Muscle of back (tissue), 11 donors: ENCODE data around the gene HEXD. TPM values are rescaled to one million over a fixed set of nuclear protein-coding genes. Genes with fewer than 3 reads are reported as not detected.
A peak's percentile ranks its signal among the peaks of the same experiment; 100 is the strongest.
"Not testable (repeated sequence)": the region's sequence is repeated elsewhere in the genome, so short reads cannot be mapped to it uniquely, and the experiment has no call there.

Experiments
- DNase-seq, 3 donors: peaks; one replicate each; pipeline versions ENCODE4 v3.0.0 to v3.0.0-alpha.2; 2013
- polyA plus RNA-seq, 10 donors: library from polyadenylated mRNA; unstranded; fragments of 120-200 nt; gene quantifications; one replicate each; pipeline ENCODE4 v1.2.1, GENCODE V29; 2013; ENCODE audit not compliant: insufficient read length in 10 of 10

Gene HEXD
- polyA plus RNA-seq, 10 donors = 17.0 to 29.4 (median 18.4) TPM

- DNase-seq = no peak
Measured at GRCh38 chr17:82457929-82458178, 39.7 kb downstream of the HEXD start.

- DNase-seq = peak; percentile 98 to 99 (median 99)
Measured at GRCh38 chr17:82458179-82458884, 40.2 kb downstream of the HEXD start, which contains the start of gene NARF. Gene NARF (plus strand): TSS chr17:82458741. CDS start chr17:82458804, 63 bp downstream.

DNA sequence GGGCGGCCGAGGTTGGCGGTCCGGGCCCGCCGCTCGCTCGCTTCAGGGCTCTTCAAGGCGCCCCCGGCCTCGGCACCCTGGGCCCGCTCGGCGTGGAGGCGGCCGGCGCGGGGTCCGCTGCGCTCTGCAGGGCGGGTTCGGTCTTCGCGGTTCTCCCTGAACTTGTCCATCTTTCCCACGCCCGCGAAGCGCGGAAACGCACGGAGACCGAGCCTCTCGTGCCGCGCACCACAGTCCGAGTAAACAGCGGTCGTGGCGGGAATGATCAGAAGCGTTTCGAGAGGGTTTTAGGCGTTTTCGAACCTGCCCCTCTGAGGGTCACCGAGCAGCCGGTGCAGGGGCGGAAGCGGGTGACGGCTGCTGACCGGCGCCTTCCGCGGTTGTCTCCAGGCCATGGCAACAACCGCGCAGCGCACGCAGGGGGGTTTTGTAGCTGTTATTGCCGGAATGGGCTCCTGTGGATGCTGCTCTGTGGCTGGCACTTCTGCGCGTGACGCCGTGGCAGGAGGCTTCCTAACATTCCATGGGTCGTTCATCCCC lies 40.8 kb downstream of the HEXD start:
- DNase-seq = no peak

DNA sequence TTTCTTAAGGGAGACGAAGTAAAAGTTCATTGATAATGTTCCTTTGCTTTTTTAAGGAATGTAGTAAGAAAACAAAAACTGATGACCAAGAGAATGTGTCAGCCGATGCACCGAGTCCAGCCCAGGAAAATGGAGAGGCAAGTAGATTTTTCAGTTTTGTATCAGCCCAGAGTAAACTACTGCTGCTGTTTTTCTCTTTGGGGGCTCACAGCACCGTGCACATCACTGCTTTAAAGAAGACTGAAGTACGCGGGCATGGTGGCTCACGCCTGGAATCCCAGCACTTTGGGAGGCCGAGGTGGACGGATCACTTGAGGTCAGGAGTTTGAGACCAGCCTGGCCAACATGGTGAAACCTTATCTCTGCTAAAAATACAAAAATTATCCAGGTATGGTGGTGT lies 41.8 kb downstream of the HEXD start:
- DNase-seq = not testable (repeated sequence)

- no peak for DNase-seq
Measured at GRCh38 chr17:82461827-82462524, 43.8 kb downstream of the HEXD start.

DNA sequence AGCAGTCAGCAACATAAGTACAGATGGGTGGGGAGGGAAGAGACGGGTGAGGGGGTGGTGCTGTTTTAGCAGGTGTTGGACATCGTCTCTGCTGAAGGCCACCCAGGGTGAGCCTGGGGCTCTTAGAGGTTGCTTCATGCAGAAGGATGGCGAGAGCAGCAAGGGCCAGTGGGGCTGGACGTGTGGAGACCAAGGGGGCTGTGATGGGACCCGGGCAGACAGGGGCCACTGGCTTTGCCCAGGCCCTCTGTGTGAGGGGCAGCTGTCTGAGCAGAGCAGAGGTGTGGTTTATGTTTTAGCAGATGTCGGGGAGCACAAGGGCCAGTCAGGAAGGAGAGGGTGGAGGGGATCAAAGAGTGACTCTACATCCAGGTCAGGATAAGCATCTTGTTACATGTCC lies 45.2 kb downstream of the HEXD start:
- no peak for DNase-seq

DNA sequence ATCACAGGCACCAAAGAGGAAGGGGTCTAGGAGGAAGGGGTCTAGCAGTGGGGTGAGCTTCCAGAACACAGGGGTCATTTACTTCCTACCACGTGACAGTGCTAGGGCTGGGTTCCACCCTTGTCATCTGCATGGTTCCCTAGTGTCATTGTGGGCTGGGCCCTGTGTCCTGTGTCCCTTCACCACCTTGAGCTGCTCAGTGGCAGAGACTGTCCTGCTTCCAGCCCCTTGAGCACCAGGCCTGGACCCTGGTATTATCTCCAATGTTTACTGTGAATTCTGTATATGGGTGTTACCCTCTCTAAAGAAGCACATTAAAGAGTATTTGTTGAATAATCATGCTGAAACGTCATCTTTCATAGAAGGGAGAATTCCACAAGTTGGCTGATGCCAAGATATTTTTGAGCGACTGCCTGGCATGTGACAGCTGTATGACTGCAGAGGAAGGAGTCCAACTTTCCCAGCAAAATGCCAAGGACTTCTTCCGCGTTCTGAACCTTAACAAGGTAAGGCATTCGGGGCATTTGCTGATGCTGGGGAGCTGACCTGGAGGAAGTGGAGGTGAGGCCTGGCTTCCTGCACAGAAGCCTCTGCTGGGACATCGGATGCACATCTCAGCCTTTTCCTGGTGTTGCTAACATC lies 45.9 kb downstream of the HEXD start:
- DNase-seq = no peak

DNA sequence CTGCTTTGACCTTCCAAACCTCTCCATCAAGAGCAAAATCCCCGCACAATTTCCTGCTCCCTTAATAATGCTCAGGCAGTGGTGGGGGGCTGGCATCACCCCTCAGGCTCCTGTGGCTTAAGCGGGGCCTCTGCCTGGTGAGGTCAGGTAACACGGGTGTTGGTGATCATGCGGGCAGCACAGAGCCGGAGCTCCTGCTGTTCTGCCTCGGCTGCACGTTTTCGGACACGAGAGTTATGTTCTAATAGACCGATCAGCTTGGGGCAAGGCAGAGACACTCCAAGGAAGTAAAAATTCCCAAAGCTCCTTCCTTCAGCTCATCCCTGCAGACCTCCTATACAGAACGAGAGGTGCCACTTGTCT lies 46.4 kb downstream of the HEXD start:
- no peak for DNase-seq

- no peak for DNase-seq
Measured at GRCh38 chr17:82465023-82465603, 47.0 kb downstream of the HEXD start.

- no peak for DNase-seq
Measured at GRCh38 chr17:82468692-82469091, 50.5 kb downstream of the HEXD start.

DNA sequence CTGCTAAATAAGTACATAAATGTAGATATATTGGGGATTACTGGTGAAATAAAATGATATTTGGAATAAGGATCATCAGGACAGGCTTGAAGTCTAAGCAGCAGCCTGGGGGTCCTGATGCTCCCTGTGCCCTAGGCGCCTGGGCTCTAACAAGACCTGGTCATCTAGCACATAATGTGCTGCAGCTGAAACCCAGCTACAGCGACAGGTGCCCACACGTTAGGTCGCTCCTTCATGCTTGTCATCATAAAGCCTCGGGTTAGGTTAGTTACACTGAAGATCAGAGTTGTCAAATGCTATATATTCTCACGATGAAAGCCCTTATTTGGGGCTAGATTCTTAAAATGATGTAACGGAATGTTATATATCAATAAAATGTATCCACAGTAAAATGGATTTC lies 51.9 kb downstream of the HEXD start:
- no peak for DNase-seq

- DNase-seq = peak in 1 of 3 donors; percentile 69
Measured at GRCh38 chr17:82474223-82475010, 56.3 kb downstream of the HEXD start.

GRCh38 chr17:82475458-82475857 lies 57.3 kb downstream of the HEXD start:
- DNase-seq = peak in 1 of 3 donors; percentile 18

GRCh38 chr17:82477934-82478333 lies 59.8 kb downstream of the HEXD start:
- DNase-seq = no peak

DNA sequence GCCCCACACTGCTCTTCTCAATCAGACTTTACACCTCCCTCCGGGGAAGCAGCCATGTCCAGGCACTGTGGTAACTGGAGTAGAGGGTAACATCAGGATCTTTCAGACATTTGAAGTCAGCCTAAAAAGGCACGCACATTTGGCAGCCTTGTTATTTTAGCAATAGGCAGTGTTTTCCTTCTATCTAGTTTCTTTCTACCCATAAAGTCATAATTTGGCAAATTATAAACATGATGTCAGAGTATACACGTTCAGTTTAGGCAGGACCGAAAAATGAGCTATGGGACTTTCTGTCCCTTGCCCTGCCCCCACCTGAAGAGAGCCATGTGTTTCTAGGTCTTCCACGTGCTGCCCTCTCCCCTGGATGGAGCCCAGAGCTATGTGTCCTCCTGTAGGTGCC lies 61.5 kb downstream of the HEXD start:
- DNase-seq = peak in 1 of 3 donors; percentile 17

DNA sequence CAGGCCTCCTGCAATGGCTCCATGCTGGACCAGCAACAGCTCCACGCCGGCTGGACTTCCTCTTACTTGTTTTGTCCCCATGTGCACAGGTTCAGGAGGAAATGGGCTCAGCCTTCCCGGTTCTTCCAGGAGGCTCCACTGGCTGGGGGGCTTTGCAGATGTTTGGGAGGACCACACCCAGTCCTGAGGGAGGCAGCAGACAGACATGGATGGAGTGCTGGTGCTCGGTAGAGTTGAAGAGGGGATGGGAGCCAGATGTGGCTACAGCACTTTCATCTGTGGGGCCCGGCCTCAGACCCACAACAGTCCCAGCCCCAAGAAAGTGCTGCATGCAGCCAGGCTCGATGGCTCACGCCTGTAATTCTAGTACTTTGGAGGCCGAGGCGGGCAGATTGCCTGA lies 62.2 kb downstream of the HEXD start:
- peak in 1 of 3 donors; percentile 61 for DNase-seq

GRCh38 chr17:82483204-82483660 lies 65.1 kb downstream of the HEXD start:
- DNase-seq = no peak

DNA sequence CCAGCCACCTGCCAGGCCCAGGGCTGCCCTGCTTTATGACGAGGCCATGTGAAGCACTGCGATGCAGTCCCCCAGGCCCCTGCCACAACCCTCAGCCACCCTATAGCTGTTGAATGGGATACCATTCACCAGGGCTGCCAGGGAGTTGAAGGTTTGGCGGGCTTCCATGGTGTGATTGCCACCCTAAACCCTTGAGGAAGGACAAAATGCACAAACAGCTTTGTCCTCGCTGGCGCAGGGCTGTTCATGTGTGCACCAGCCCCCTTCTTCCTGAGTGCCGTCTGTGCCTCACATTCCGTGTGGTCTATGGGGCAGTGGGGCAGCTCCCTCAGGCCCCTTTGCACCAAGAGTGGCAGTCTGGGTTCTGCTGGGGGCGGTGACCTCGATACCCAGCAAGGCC lies 65.7 kb downstream of the HEXD start:
- no peak for DNase-seq

GRCh38 chr17:82486231-82487094 lies 68.3 kb downstream of the HEXD start:
- no peak for DNase-seq

DNA sequence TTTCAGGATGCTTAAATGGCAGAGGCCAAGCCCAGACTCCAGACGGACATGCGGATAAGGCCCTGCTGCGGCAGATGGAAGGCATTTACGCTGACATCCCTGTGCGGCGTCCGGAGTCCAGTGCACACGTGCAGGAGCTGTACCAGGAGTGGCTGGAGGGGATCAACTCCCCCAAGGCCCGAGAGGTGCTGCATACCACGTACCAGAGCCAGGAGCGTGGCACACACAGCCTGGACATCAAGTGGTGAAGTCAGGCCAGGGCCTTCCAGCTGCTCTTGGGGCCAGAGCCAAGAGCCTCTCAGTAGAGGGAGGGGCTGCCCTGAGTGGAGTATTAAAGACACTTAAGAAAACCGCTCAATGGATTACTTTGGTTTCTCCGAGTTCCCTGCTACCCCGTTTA lies 69.8 kb downstream of the HEXD start:
- DNase-seq = peak in 1 of 3 donors; percentile 53

GRCh38 chr17:82489117-82489516 lies 71.0 kb downstream of the HEXD start:
- no peak for DNase-seq
